Retinal pigment epithelial cell (primary cell): Measurements from ENCODE around the gene CD6.

ENCODE experiments used
- DNase-seq: peaks from one replicate; pipeline ENCODE4 v3.0.0-alpha.2; 2010; ENCODE audit warnings: low read depth
- H3K4me3 ChIP-seq: 2 replicates; pipeline ENCODE4 v1.5.1; 2011; ENCODE audit warnings: mild to moderate bottlenecking, low read length, control low read depth, moderate library complexity
- CTCF ChIP-seq: conservative IDR thresholded peaks from 2 replicates; pipeline ENCODE4 v1.5.1; 2011; ENCODE audit warnings: low read depth, low read length, control low read depth, inconsistent platforms

CD6 gene

GRCh38 chr11:60971520-60971919, at the start of gene CD6:
Gene CD6 (plus strand): TSS chr11:60971680. CDS start chr11:60971866, 186 bp downstream.
- no peak for DNase-seq
- TF ChIP-seq CTCF = no peak
- H3K4me3 ChIP-seq = no peak within 1 kb of the TSS

DNA sequence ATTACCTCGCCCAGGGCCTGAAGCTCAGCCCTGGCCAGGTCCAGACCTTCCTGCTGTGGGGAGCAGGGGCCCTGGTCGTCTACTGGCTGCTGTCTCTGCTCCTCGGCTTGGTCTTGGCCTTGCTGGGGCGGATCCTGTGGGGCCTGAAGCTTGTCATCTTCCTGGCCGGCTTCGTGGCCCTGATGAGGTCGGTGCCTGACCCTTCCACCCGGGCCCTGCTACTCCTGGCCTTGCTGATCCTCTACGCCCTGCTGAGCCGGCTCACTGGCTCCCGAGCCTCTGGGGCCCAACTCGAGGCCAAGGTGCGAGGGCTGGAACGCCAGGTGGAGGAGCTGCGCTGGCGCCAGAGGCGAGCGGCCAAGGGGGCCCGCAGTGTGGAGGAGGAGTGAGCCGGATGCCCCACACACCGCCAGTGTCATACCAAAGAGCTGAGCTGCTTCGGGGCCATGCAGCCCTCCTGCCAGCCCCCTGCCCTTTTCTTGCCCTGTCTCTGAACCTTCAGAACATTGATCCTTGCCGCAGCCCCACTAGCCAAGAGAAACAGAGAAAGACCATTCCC, 49.6 kb upstream of the CD6 start:
- H3K4me3 ChIP-seq = no peak overlapping the region
- no peak for TF ChIP-seq CTCF
- DNase-seq = no peak

GRCh38 chr11:60922906-60923305, 48.6 kb upstream of the CD6 start:
- no peak for TF ChIP-seq CTCF
- H3K4me3 ChIP-seq = no peak overlapping the region
- DNase-seq = no peak

DNA sequence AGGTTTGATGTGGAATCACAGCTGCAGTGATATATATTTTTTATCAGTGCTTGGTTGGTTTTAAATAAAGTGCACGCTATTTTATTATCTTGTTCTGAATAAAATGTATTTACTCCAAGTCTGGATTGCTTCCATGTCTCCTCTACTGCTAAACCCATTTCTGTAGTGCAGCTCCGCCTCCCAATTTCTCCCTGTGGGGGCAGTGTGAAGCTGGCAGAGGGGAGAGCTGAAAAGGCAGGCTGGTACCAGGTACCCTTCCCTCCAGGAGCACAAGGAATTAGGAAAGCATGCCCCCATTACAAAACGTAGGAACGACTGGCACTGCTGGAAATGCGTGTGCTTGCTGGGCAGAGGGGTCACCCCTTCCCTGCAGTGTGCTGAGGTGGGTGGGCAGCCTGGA, 48.2 kb upstream of the CD6 start:
- TF ChIP-seq CTCF = peak; percentile 8
- no peak for DNase-seq
- peak overlapping the region; percentile 87 for H3K4me3 ChIP-seq

DNA sequence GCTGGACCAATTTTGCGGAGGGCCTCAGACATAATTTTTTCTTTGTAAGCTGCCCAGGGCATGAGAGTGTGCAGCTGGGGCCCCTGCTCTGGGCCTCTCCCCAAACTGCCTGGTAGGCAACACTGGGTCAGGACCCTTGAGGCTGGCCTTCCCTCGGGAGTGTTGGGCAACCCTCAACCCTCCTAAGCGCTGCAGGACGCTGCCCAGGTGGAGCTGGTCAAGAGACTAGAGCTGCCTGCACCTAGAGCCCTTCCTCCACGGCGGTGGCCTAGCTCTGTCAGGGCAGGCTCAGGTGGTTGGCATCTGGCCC, 47.7 kb upstream of the CD6 start:
- no peak for DNase-seq
- no peak for TF ChIP-seq CTCF
- peak overlapping the region; percentile 87 for H3K4me3 ChIP-seq

- no peak for DNase-seq
- TF ChIP-seq CTCF = no peak
- peak within 1 kb of the TSS; percentile 87 for H3K4me3 ChIP-seq
Observed at GRCh38 chr11:60924110-60924905, 47.2 kb upstream of the CD6 start, which contains the start of gene TMEM132A. Gene TMEM132A (plus strand): TSS chr11:60924460. CDS start chr11:60924634, 174 bp downstream.
